Non-pigmented ciliary epithelial cell (primary cell): Measurements from ENCODE around the gene CORO7.

ENCODE experiments used
- DNase-seq: peaks from one replicate; pipeline ENCODE4 v3.0.0-alpha.2; 2010; ENCODE audit warnings: low read depth

Gene CORO7

GRCh38 chr16:4426021-4426684 is 9.8 kb upstream of the CORO7 start:
- DNase-seq = no peak

GRCh38 chr16:4425378-4426020 is 9.1 kb upstream of the CORO7 start, which contains the start of gene DNAJA3:
Gene DNAJA3 (plus strand): TSS chr16:4425868. CDS start chr16:4425882, 14 bp downstream.
- DNase-seq = peak; percentile 84

GRCh38 chr16:4420505-4421105 is 4.2 kb upstream of the CORO7 start:
- no peak for DNase-seq

- no peak for DNase-seq
These were observed 3.1 kb upstream of the CORO7 start for GRCh38 chr16:4419402-4419959.

- DNase-seq = no peak
These were observed 727 bp downstream of the CORO7 start for GRCh38 chr16:4415538-4416199.

GRCh38 chr16:4414187-4414917 is 2.0 kb downstream of the CORO7 start:
- DNase-seq = no peak

- DNase-seq = no peak
These were observed 3.5 kb downstream of the CORO7 start for GRCh38 chr16:4412854-4413253.

GRCh38 chr16:4412159-4412558 is 4.2 kb downstream of the CORO7 start:
- no peak for DNase-seq

GRCh38 chr16:4411684-4412083 is 4.7 kb downstream of the CORO7 start:
- DNase-seq = no peak

- peak; percentile 53 for DNase-seq
These were observed 5.9 kb downstream of the CORO7 start for GRCh38 chr16:4410335-4411075.

- no peak for DNase-seq
These were observed 7.1 kb downstream of the CORO7 start for GRCh38 chr16:4409081-4409932.

- DNase-seq = no peak
These were observed 8.1 kb downstream of the CORO7 start for GRCh38 chr16:4408323-4408690.

- DNase-seq = no peak
These were observed 8.7 kb downstream of the CORO7 start for GRCh38 chr16:4407543-4408322.

- no peak for DNase-seq
These were observed 11.3 kb downstream of the CORO7 start for GRCh38 chr16:4404967-4405696.

GRCh38 chr16:4404247-4404966 is 12.0 kb downstream of the CORO7 start:
- DNase-seq = no peak

- no peak for DNase-seq
These were observed 13.1 kb downstream of the CORO7 start for GRCh38 chr16:4403133-4403949.
